GM12878 (cell line): ENCODE results near the gene KCNK1. TPM values are rescaled to one million over a fixed set of nuclear protein-coding genes. Genes with fewer than 3 reads are reported as not detected.

Source experiments
- ATAC-seq: fragments of 200-7000 bp; cut with Tn5 transposase; 3 replicates; pipeline ENCODE4 v1.9.1; 2020; ENCODE audit warnings: mild to moderate bottlenecking, moderate library complexity
- BruUV-seq: library from RNA; stranded (reverse); fragments of 400-500 nt; replicated peaks from 2 replicates; lab custom pipeline; 2021; lab: Mats Ljungman, UMichigan
- CTCF ChIA-PET: fragments of 300-600 bp; sonication (Branson Sonifier 250); formaldehyde crosslinking; extraction: SDS; loops from one replicate; lab custom pipeline; 2021; ENCODE audit warnings: inconsistent platforms; lab: Yijun Ruan, JAX
- POLR2A ChIA-PET: fragments of 350-600 bp; formaldehyde crosslinking; extraction: SDS; loops from one replicate; lab custom pipeline; 2021; ENCODE audit warnings: inconsistent platforms; lab: Charles Lee
- RAD21 ChIA-PET: fragments of 300-600 bp; sonication (Branson Sonifier 250); formaldehyde crosslinking; loops from one replicate; lab custom pipeline; 2023; ENCODE audit warnings: antibody characterized with exemption; ENCODE audit not compliant: unreplicated experiment; lab: Charles Lee
- SMC1A ChIA-PET: fragments of 300-600 bp; sonication (Branson Sonifier 250); formaldehyde crosslinking; loops from one replicate; lab custom pipeline; 2023; ENCODE audit not compliant: unreplicated experiment, uncharacterized antibody; lab: Charles Lee
- DNase-seq: peaks from one replicate; pipeline ENCODE4 v3.0.0-alpha.2; 2011; ENCODE audit warnings: low read depth, low spot score
- FAIRE-seq: peaks from 3 replicates; lab custom pipeline; 2011; peaks lifted over from hg19 to GRCh38; lab: Jason Lieb, UNC
- H2AFZ ChIP-seq: 2 replicates; pipeline ENCODE4 v1.6.0; 2011; ENCODE audit warnings: low read depth, low read length, control low read depth; ENCODE audit not compliant: control insufficient read depth
- H3K27ac ChIP-seq: 2 replicates; pipeline ENCODE4 v1.5.1; 2011; ENCODE audit warnings: control low read depth; ENCODE audit not compliant: control insufficient read depth, insufficient read depth
- H3K27me3 ChIP-seq, 2 experiments: replicated peaks in 1 of 2; 2 replicates each; pipeline versions ENCODE4 v1.6.0 to v1.6.1; 2011; ENCODE audit warnings: low read length in 1 of 2; ENCODE audit not compliant: control insufficient read depth in 2 of 2, insufficient read depth in 2 of 2
- H3K36me3 ChIP-seq, 2 experiments: 2 replicates each; pipeline ENCODE4 v1.5.1; 2011; ENCODE audit warnings: low read length in 1 of 2; ENCODE audit not compliant: control insufficient read depth in 2 of 2, insufficient read depth in 2 of 2
- H3K4me1 ChIP-seq: 2 replicates; pipeline ENCODE4 v1.6.1; 2011; ENCODE audit warnings: mild to moderate bottlenecking, low read length, moderate library complexity, mixed read lengths; ENCODE audit not compliant: control insufficient read depth, insufficient read depth
- H3K4me2 ChIP-seq: 2 replicates; pipeline ENCODE4 v1.6.0; 2011; ENCODE audit warnings: control low read depth; ENCODE audit not compliant: control insufficient read depth, insufficient read depth
- H3K4me3 ChIP-seq: fragments of 200-600 bp; sonication (generic); 2 replicates; pipeline ENCODE4 v1.5.1; 2016
- H3K79me2 ChIP-seq: 2 replicates; pipeline ENCODE4 v1.6.0; 2011; ENCODE audit warnings: low read length; ENCODE audit not compliant: control insufficient read depth, insufficient read depth
- H3K9ac ChIP-seq: 2 replicates; pipeline ENCODE4 v1.8.0; 2011; ENCODE audit warnings: low read length, control low read depth, mixed read lengths; ENCODE audit not compliant: control insufficient read depth, insufficient read depth
- H3K9me3 ChIP-seq: replicated peaks from 3 replicates; pipeline ENCODE4 v1.5.1; 2011; ENCODE audit warnings: mild to moderate bottlenecking, low read length; ENCODE audit not compliant: control insufficient read depth, insufficient read depth
- H4K20me1 ChIP-seq: 2 replicates; pipeline ENCODE4 v1.6.0; 2011; ENCODE audit not compliant: control insufficient read depth, insufficient read depth
- CBX3 ChIP-seq: fragments of 200-600 bp; sonication (generic); IDR thresholded peaks from 2 replicates; pipeline ENCODE4 v1.6.1; 2016; ENCODE audit warnings: low read depth, borderline replicate concordance
- HCFC1 ChIP-seq: fragments of 150-350 bp; IDR thresholded peaks from 2 replicates; pipeline ENCODE4 v1.6.1; 2014; ENCODE audit warnings: low read length
- HDGF ChIP-seq: fragments of 450-650 bp; IDR thresholded peaks from 2 replicates; pipeline ENCODE4 v1.6.1; 2016; ENCODE audit warnings: antibody characterized with exemption
- HSF1 ChIP-seq: fragments of 150-350 bp; IDR thresholded peaks from 2 replicates; pipeline ENCODE4 v1.6.1; 2014; ENCODE audit warnings: mild to moderate bottlenecking, low read depth, low read length
- NR2F1 ChIP-seq: fragments of 450-650 bp; conservative IDR thresholded peaks from 2 replicates; pipeline ENCODE4 v1.6.1; 2017; ENCODE audit warnings: mild to moderate bottlenecking
- PAX8 ChIP-seq: fragments of 450-650 bp; IDR thresholded peaks from 2 replicates; pipeline ENCODE4 v1.6.1; 2017; ENCODE audit warnings: mild to moderate bottlenecking, moderate library complexity
- PML ChIP-seq: IDR thresholded peaks from 2 replicates; pipeline ENCODE4 v1.6.1; 2012; ENCODE audit warnings: low read length, inconsistent platforms
- RELA ChIP-seq: fragments of 450-650 bp; IDR thresholded peaks from 2 replicates; pipeline ENCODE4 v1.8.0; 2014; ENCODE audit warnings: borderline replicate concordance; ENCODE audit not compliant: partially characterized antibody
- TAF1 ChIP-seq: IDR thresholded peaks from 2 replicates; pipeline ENCODE4 v1.6.1; 2011; ENCODE audit warnings: mild to moderate bottlenecking, low read depth, low read length, borderline replicate concordance
- ZBTB33 ChIP-seq: fragments of 450-650 bp; IDR thresholded peaks from 2 replicates; pipeline ENCODE4 v1.6.1; 2017; ENCODE audit warnings: mild to moderate bottlenecking
- ZNF592 ChIP-seq: fragments of 450-650 bp; IDR thresholded peaks from 2 replicates; pipeline ENCODE4 v1.6.1; 2017; ENCODE audit warnings: mild to moderate bottlenecking, moderate library complexity
- ZNF622 ChIP-seq: fragments of 450-650 bp; IDR thresholded peaks from 2 replicates; pipeline ENCODE4 v1.6.1; 2017; ENCODE audit warnings: mild to moderate bottlenecking, inconsistent platforms
- WGBS: methylation state at CpG from one replicate; pipeline ENCODE4 v1.1.6; 2016; ENCODE audit warnings: low lambda C conversion rate; ENCODE audit not compliant: insufficient replicate concordance, insufficient coverage; ENCODE audit errors: missing lambda C conversion rate; 5-methylcytosine and 5-hydroxymethylcytosine counted together
- in situ Hi-C: fragments of 300-500 bp; cut with MboI; formaldehyde crosslinking; loops from 9 replicates; pipeline ENCODE4 v1.14.3; 2018; ENCODE audit warnings: mixed read lengths
- intact Hi-C: fragments of 100-400 bp; cut with micrococcal nuclease; formaldehyde crosslinking; loops from one replicate; pipeline ENCODE4 v1.14.2; 2022; ENCODE audit not compliant: unreplicated experiment
- polyA plus RNA-seq, 11 experiments: library from polyadenylated mRNA; depleted of rRNA in 4 of 11; unstranded in 6 of 11; stranded (reverse) in 5 of 11; fragments of >200 nt; fragmentation: Nextera tagmentation in 4 of 11; fragmentation: Illumina TruSeq in 1 of 11; extraction: Ambion mirVana in 4 of 11; extraction: Trizol in 1 of 11; gene quantifications; 1 replicate in 1 of 11; 2 replicates in 10 of 11; pipeline versions ENCODE4 v1.2.1 to v1.2.3, GENCODE V29; 2011 to 2016; ENCODE audit warnings: inconsistent platforms in 2 of 11, missing spikeins in 2 of 11, low read depth in 1 of 11
- total RNA-seq, 4 experiments: library from RNA; depleted of rRNA in 3 of 4; stranded (reverse); fragments of >200 nt in 3 of 4; fragmentation: Illumina TruSeq in 1 of 4; extraction: Trizol in 1 of 4; gene quantifications; 2 replicates each; pipeline versions ENCODE4 v1.2.1 to v1.2.3, GENCODE V29; 2013 to 2021
- TF ChIP-seq, protein P1 (sequence below): fragments of 450-650 bp; IDR thresholded peaks from 2 replicates; pipeline ENCODE4 v1.6.1; 2014; ENCODE audit warnings: mild to moderate bottlenecking
- TF ChIP-seq, protein P2 (sequence below): fragments of 450-650 bp; IDR thresholded peaks from 2 replicates; pipeline ENCODE4 v1.6.1; 2017; ENCODE audit warnings: borderline replicate concordance
- TF ChIP-seq, protein P3 (sequence below): IDR thresholded peaks from 2 replicates; pipeline ENCODE4 v1.6.1; 2012; ENCODE audit warnings: low read depth, low read length, improper control_type of control experiment

KCNK1 gene
- total and polyA plus RNA-seq, 10 of the 15 experiments (the other 5 are each of a cell fraction or from before 2014, with no cell fraction given): 9.4 to 27.6 (median 15.1) TPM

GRCh38 chr1:233700338-233700737 lies 86.4 kb downstream of the KCNK1 start:
- intact Hi-C loops (no loop called here), in situ Hi-C loops (no loop called here)
- DNase-seq (no peak), ATAC-seq (no peak), FAIRE-seq (no peak)
- whole genome bisulfite sequencing: 4% methylated on average over 2 of the region's 2 CpGs
- Histone ChIP-seq H2AFZ (no peak overlapping the region), H3K4me3 (no peak overlapping the region), H3K9me3 (peaks cover 3% of the 10 kb centered on the region; the same call in 2 of the 3 replicates), H3K27me3 (no peaks in the 10 kb centered on the region), H3K9ac (no peak overlapping the region), H3K36me3 (no peaks in the 10 kb centered on the region), H3K27ac (no peak overlapping the region), H3K4me1 (no peaks in the 10 kb centered on the region), H3K79me2 (no peaks in the 10 kb centered on the region), H3K4me2 (no peak overlapping the region), H4K20me1 (no peaks in the 10 kb centered on the region)
- ChIA-PET RAD21 (interaction anchor here (0.5 kb wide), 1 partner anchor 66 kb away, joined by 3 read pairs; no protein-coding TSS in a partner anchor), POLR2A (interaction anchor here (0.9 kb wide), 1 partner anchor 10 kb away, joined by 3 read pairs; no protein-coding TSS in a partner anchor), CTCF (interaction anchor here (0.7 to 1.0 kb wide), 2 partner anchors 37 to 217 kb away, joined by 3 read pairs; no protein-coding TSS in a partner anchor), SMC1A (interaction anchor here (0.9 to 1.9 kb wide), 4 partner anchors 11 to 259 kb away, joined by 3 to 5 read pairs (median 4); no protein-coding TSS in a partner anchor)
- BruUV-seq: no TSS peak
- TF ChIP-seq, protein P1, sequence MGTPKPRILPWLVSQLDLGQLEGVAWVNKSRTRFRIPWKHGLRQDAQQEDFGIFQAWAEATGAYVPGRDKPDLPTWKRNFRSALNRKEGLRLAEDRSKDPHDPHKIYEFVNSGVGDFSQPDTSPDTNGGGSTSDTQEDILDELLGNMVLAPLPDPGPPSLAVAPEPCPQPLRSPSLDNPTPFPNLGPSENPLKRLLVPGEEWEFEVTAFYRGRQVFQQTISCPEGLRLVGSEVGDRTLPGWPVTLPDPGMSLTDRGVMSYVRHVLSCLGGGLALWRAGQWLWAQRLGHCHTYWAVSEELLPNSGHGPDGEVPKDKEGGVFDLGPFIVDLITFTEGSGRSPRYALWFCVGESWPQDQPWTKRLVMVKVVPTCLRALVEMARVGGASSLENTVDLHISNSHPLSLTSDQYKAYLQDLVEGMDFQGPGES: no peak
- TF ChIP-seq HSF1: no peak
- no peak for TF ChIP-seq RELA
- no peak for TF ChIP-seq HCFC1
- no peak for TF ChIP-seq ZNF622
- TF ChIP-seq ZBTB33: no peak
- TF ChIP-seq HDGF: no peak
- no peak for TF ChIP-seq TAF1
- TF ChIP-seq, protein P2, sequence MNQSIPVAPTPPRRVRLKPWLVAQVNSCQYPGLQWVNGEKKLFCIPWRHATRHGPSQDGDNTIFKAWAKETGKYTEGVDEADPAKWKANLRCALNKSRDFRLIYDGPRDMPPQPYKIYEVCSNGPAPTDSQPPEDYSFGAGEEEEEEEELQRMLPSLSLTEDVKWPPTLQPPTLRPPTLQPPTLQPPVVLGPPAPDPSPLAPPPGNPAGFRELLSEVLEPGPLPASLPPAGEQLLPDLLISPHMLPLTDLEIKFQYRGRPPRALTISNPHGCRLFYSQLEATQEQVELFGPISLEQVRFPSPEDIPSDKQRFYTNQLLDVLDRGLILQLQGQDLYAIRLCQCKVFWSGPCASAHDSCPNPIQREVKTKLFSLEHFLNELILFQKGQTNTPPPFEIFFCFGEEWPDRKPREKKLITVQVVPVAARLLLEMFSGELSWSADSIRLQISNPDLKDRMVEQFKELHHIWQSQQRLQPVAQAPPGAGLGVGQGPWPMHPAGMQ: no peak
- TF ChIP-seq PAX8: no peak
- TF ChIP-seq, protein P3, sequence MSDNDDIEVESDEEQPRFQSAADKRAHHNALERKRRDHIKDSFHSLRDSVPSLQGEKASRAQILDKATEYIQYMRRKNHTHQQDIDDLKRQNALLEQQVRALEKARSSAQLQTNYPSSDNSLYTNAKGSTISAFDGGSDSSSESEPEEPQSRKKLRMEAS: no peak
- no peak for TF ChIP-seq NR2F1
- no peak for TF ChIP-seq ZNF592
- no peak for TF ChIP-seq CBX3
- no peak for TF ChIP-seq PML
